ENCODE results near the gene IRAK3. TPM values are rescaled to one million over a fixed set of nuclear protein-coding genes. Genes with fewer than 3 reads are reported as not detected.

Gene IRAK3
- polyA plus RNA-seq, 2 donors = 0.73 to 0.76 TPM

- H3K9me3 ChIP-seq (ENCODE audit: control insufficient read depth in 2 of 2, insufficient read depth in 1 of 2, low read depth in 1 of 2, low read length in 1 of 2) = no peaks in the 10 kb centered on the region
- 90 to 99% methylated on average over 1 of the region's 1 CpG for WGBS, 2 donors
- no peaks in the 10 kb centered on the region for H3K36me3 ChIP-seq (ENCODE audit: control insufficient read depth in 2 of 2, insufficient read depth in 2 of 2, low read length in 1 of 2)
These were observed 55.4 kb downstream of the IRAK3 start for GRCh38 chr12:66244446-66244845.

GRCh38 chr12:66247741-66248140 lies 58.7 kb downstream of the IRAK3 start:
- Histone ChIP-seq H3K27ac (ENCODE audit: low read depth in 2 of 2, low read length in 1 of 2) (no peak overlapping the region), H3K27me3 (ENCODE audit: control insufficient read depth in 1 of 2, insufficient read depth in 2 of 2, low read length in 2 of 2) (peaks cover 0 to 2% of the 10 kb centered on the region in 2 donors), H3K4me3 (ENCODE audit: low read depth in 1 of 2, low read length in 2 of 2) (no peak overlapping the region), H3K4me1 (ENCODE audit: control insufficient read depth in 2 of 2, insufficient read depth in 2 of 2, low read length in 1 of 2) (no peaks in the 10 kb centered on the region), H3K9me3 (ENCODE audit: control insufficient read depth in 2 of 2, insufficient read depth in 1 of 2, low read depth in 1 of 2, low read length in 1 of 2) (no peaks in the 10 kb centered on the region), H3K36me3 (ENCODE audit: control insufficient read depth in 2 of 2, insufficient read depth in 2 of 2, low read length in 1 of 2) (no peaks in the 10 kb centered on the region)

More at GRCh38 chr12:66244446-66244845, 55.4 kb downstream of the IRAK3 start:
- no peak overlapping the region for H3K4me3 ChIP-seq (ENCODE audit: low read depth in 1 of 2, low read length in 2 of 2)
- no peaks in the 10 kb centered on the region for H3K4me1 ChIP-seq (ENCODE audit: control insufficient read depth in 2 of 2, insufficient read depth in 2 of 2, low read length in 1 of 2)
- peaks cover 0 to 2% of the 10 kb centered on the region in 2 donors for H3K27me3 ChIP-seq (ENCODE audit: control insufficient read depth in 1 of 2, insufficient read depth in 2 of 2, low read length in 2 of 2)
- H3K27ac ChIP-seq (ENCODE audit: low read depth in 2 of 2, low read length in 1 of 2) = no peak overlapping the region

GRCh38 chr12:66251049-66251448 lies 62.0 kb downstream of the IRAK3 start:
- no peaks in the 10 kb centered on the region for H3K27me3 ChIP-seq (ENCODE audit: control insufficient read depth in 1 of 2, insufficient read depth in 2 of 2, low read length in 2 of 2)
- no peaks in the 10 kb centered on the region for H3K36me3 ChIP-seq (ENCODE audit: control insufficient read depth in 2 of 2, insufficient read depth in 2 of 2, low read length in 1 of 2)
- no peak overlapping the region for H3K4me3 ChIP-seq (ENCODE audit: low read depth in 1 of 2, low read length in 2 of 2)
- no peaks in the 10 kb centered on the region for H3K9me3 ChIP-seq (ENCODE audit: control insufficient read depth in 2 of 2, insufficient read depth in 1 of 2, low read depth in 1 of 2, low read length in 1 of 2)
- 76 to 79% methylated on average over 3 of the region's 3 CpGs for whole genome bisulfite sequencing, 2 donors
- H3K27ac ChIP-seq (ENCODE audit: low read depth in 2 of 2, low read length in 1 of 2) = no peak overlapping the region
- no peaks in the 10 kb centered on the region for H3K4me1 ChIP-seq (ENCODE audit: control insufficient read depth in 2 of 2, insufficient read depth in 2 of 2, low read length in 1 of 2)

GRCh38 chr12:66252771-66253170 lies 63.8 kb downstream of the IRAK3 start:
- Histone ChIP-seq H3K4me1 (ENCODE audit: control insufficient read depth in 2 of 2, insufficient read depth in 2 of 2, low read length in 1 of 2) (no peaks in the 10 kb centered on the region), H3K9me3 (ENCODE audit: control insufficient read depth in 2 of 2, insufficient read depth in 1 of 2, low read depth in 1 of 2, low read length in 1 of 2) (no peaks in the 10 kb centered on the region), H3K4me3 (ENCODE audit: low read depth in 1 of 2, low read length in 2 of 2) (no peak overlapping the region), H3K27ac (ENCODE audit: low read depth in 2 of 2, low read length in 1 of 2) (no peak overlapping the region), H3K36me3 (ENCODE audit: control insufficient read depth in 2 of 2, insufficient read depth in 2 of 2, low read length in 1 of 2) (no peaks in the 10 kb centered on the region), H3K27me3 (ENCODE audit: control insufficient read depth in 1 of 2, insufficient read depth in 2 of 2, low read length in 2 of 2) (no peaks in the 10 kb centered on the region)
- WGBS, 2 donors = 89 to 92% methylated on average over 2 of the region's 2 CpGs

- Histone ChIP-seq H3K9me3 (ENCODE audit: control insufficient read depth in 2 of 2, insufficient read depth in 1 of 2, low read depth in 1 of 2, low read length in 1 of 2) (no peaks in the 10 kb centered on the region), H3K4me1 (ENCODE audit: control insufficient read depth in 2 of 2, insufficient read depth in 2 of 2, low read length in 1 of 2) (no peaks in the 10 kb centered on the region)
These were observed 66.7 kb downstream of the IRAK3 start for GRCh38 chr12:66255737-66256136.

GRCh38 chr12:66258011-66258410 lies 69.0 kb downstream of the IRAK3 start:
- no peaks in the 10 kb centered on the region for H3K27me3 ChIP-seq (ENCODE audit: control insufficient read depth in 1 of 2, insufficient read depth in 2 of 2, low read length in 2 of 2)
- no peaks in the 10 kb centered on the region for H3K9me3 ChIP-seq (ENCODE audit: control insufficient read depth in 2 of 2, insufficient read depth in 1 of 2, low read depth in 1 of 2, low read length in 1 of 2)
- H3K36me3 ChIP-seq (ENCODE audit: control insufficient read depth in 2 of 2, insufficient read depth in 2 of 2, low read length in 1 of 2) = no peaks in the 10 kb centered on the region
- no peaks in the 10 kb centered on the region for H3K4me1 ChIP-seq (ENCODE audit: control insufficient read depth in 2 of 2, insufficient read depth in 2 of 2, low read length in 1 of 2)
- H3K27ac ChIP-seq (ENCODE audit: low read depth in 2 of 2, low read length in 1 of 2) = no peak overlapping the region
- no peak overlapping the region for H3K4me3 ChIP-seq (ENCODE audit: low read depth in 1 of 2, low read length in 2 of 2)
- 31 to 61% methylated on average over 3 of the region's 3 CpGs for WGBS, 2 donors

More at GRCh38 chr12:66255737-66256136, 66.7 kb downstream of the IRAK3 start:
- Histone ChIP-seq H3K27me3 (ENCODE audit: control insufficient read depth in 1 of 2, insufficient read depth in 2 of 2, low read length in 2 of 2) (no peaks in the 10 kb centered on the region), H3K27ac (ENCODE audit: low read depth in 2 of 2, low read length in 1 of 2) (no peak overlapping the region), H3K4me3 (ENCODE audit: low read depth in 1 of 2, low read length in 2 of 2) (no peak overlapping the region), H3K36me3 (ENCODE audit: control insufficient read depth in 2 of 2, insufficient read depth in 2 of 2, low read length in 1 of 2) (no peaks in the 10 kb centered on the region)

GRCh38 chr12:66262737-66263136 lies 73.7 kb downstream of the IRAK3 start:
- no peak overlapping the region for H3K4me3 ChIP-seq (ENCODE audit: low read depth in 1 of 2, low read length in 2 of 2)
- H3K4me1 ChIP-seq (ENCODE audit: control insufficient read depth in 2 of 2, insufficient read depth in 2 of 2, low read length in 1 of 2) = no peaks in the 10 kb centered on the region
- H3K9me3 ChIP-seq (ENCODE audit: control insufficient read depth in 2 of 2, insufficient read depth in 1 of 2, low read depth in 1 of 2, low read length in 1 of 2) = no peaks in the 10 kb centered on the region
- H3K36me3 ChIP-seq (ENCODE audit: control insufficient read depth in 2 of 2, insufficient read depth in 2 of 2, low read length in 1 of 2) = no peaks in the 10 kb centered on the region
- no peaks in the 10 kb centered on the region for H3K27me3 ChIP-seq (ENCODE audit: control insufficient read depth in 1 of 2, insufficient read depth in 2 of 2, low read length in 2 of 2)
- no peak overlapping the region for H3K27ac ChIP-seq (ENCODE audit: low read depth in 2 of 2, low read length in 1 of 2)

- no peaks in the 10 kb centered on the region for H3K9me3 ChIP-seq (ENCODE audit: control insufficient read depth in 2 of 2, insufficient read depth in 1 of 2, low read depth in 1 of 2, low read length in 1 of 2)
- H3K27me3 ChIP-seq (ENCODE audit: control insufficient read depth in 1 of 2, insufficient read depth in 2 of 2, low read length in 2 of 2) = no peaks in the 10 kb centered on the region
- no peaks in the 10 kb centered on the region for H3K36me3 ChIP-seq (ENCODE audit: control insufficient read depth in 2 of 2, insufficient read depth in 2 of 2, low read length in 1 of 2)
- H3K4me3 ChIP-seq (ENCODE audit: low read depth in 1 of 2, low read length in 2 of 2) = no peak overlapping the region
- H3K27ac ChIP-seq (ENCODE audit: low read depth in 2 of 2, low read length in 1 of 2) = no peak overlapping the region
- H3K4me1 ChIP-seq (ENCODE audit: control insufficient read depth in 2 of 2, insufficient read depth in 2 of 2, low read length in 1 of 2) = no peaks in the 10 kb centered on the region
- WGBS, 2 donors = 55 to 61% methylated on average over 3 of the region's 3 CpGs
These were observed 79.5 kb downstream of the IRAK3 start for GRCh38 chr12:66268562-66268961.

- no peak overlapping the region for H3K27ac ChIP-seq (ENCODE audit: low read depth in 2 of 2, low read length in 1 of 2)
- no peaks in the 10 kb centered on the region for H3K27me3 ChIP-seq (ENCODE audit: control insufficient read depth in 1 of 2, insufficient read depth in 2 of 2, low read length in 2 of 2)
- no peak overlapping the region for H3K4me3 ChIP-seq (ENCODE audit: low read depth in 1 of 2, low read length in 2 of 2)
- 82 to 83% methylated on average over 6 of the region's 6 CpGs for WGBS, 2 donors
- H3K9me3 ChIP-seq (ENCODE audit: control insufficient read depth in 2 of 2, insufficient read depth in 1 of 2, low read depth in 1 of 2, low read length in 1 of 2) = no peaks in the 10 kb centered on the region
- H3K4me1 ChIP-seq (ENCODE audit: control insufficient read depth in 2 of 2, insufficient read depth in 2 of 2, low read length in 1 of 2) = no peaks in the 10 kb centered on the region
- no peaks in the 10 kb centered on the region for H3K36me3 ChIP-seq (ENCODE audit: control insufficient read depth in 2 of 2, insufficient read depth in 2 of 2, low read length in 1 of 2)
These were observed 80.1 kb downstream of the IRAK3 start for GRCh38 chr12:66269142-66269541.

- H3K4me3 ChIP-seq (ENCODE audit: low read depth in 1 of 2, low read length in 2 of 2) = no peak overlapping the region
- 55 to 58% methylated on average over 5 of the region's 5 CpGs for WGBS, 2 donors
- no peaks in the 10 kb centered on the region for H3K36me3 ChIP-seq (ENCODE audit: control insufficient read depth in 2 of 2, insufficient read depth in 2 of 2, low read length in 1 of 2)
- no peaks in the 10 kb centered on the region for H3K9me3 ChIP-seq (ENCODE audit: control insufficient read depth in 2 of 2, insufficient read depth in 1 of 2, low read depth in 1 of 2, low read length in 1 of 2)
- H3K4me1 ChIP-seq (ENCODE audit: control insufficient read depth in 2 of 2, insufficient read depth in 2 of 2, low read length in 1 of 2) = no peaks in the 10 kb centered on the region
- H3K27ac ChIP-seq (ENCODE audit: low read depth in 2 of 2, low read length in 1 of 2) = no peak overlapping the region
- no peaks in the 10 kb centered on the region for H3K27me3 ChIP-seq (ENCODE audit: control insufficient read depth in 1 of 2, insufficient read depth in 2 of 2, low read length in 2 of 2)
These were observed 80.9 kb downstream of the IRAK3 start for GRCh38 chr12:66269757-66270383.
